Right lobe of liver (tissue), 4 donors: ENCODE data around the gene ZNF2.

Experiments
- CTCF ChIP-seq, 4 donors: fragments of 200-600 bp in 3 of 4; fragments of 450-650 bp in 1 of 4; IDR thresholded peaks; one replicate each; pipeline versions ENCODE4 v1.5.1 to v1.8.0; 2016 to 2022; ENCODE audit warnings: antibody characterized with exemption in 4 of 4, mild to moderate bottlenecking in 2 of 4
- POLR2A ChIP-seq: fragments of 450-650 bp; IDR thresholded peaks from one replicate; pipeline ENCODE4 v1.6.1; 2017; ENCODE audit warnings: antibody characterized with exemption, mild to moderate bottlenecking
- donor health status: DM: no; HTN: no; CAD: no.
- donor health status: DM: no; HTN: no; CAD: no.
- donor health status: DM: no; HTN: yes; CAD: no.

GRCh38 chr2:95181774-95182173, 16.2 kb downstream of the ZNF2 start:
- no peak for TF ChIP-seq CTCF (IDR thresholded peaks at IDR 0.05)
- TF ChIP-seq POLR2A = no peak
